Measurements from ENCODE around the gene ARHGEF25.

The ARHGEF25 gene

DNA sequence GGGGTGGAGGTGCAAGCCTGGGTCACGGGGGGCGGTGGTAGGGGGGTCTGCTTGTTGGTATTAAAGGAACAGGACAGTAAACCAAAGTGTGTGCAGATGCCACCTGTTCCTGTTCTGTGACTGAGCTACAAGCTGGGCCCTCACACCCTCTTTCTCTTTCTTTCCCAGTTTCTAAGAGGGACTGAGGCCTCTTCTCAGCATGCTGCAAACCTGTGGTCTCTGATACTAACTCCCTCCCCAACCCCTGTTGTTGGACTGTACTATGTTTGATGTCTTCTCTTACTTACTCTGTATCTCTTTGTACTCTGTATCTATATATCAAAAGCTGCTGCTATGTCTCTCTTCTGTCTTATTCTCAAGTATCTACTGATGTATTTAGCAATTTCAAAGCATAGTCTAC, 27.2 kb upstream of the ARHGEF25 start:
- H3K27ac ChIP-seq (replicated peaks), result no peak overlapping the region
- no peak for TF ChIP-seq CTCF (IDR thresholded peaks at IDR 0.05; ENCODE audit: insufficient read depth, low read length)
- no peak for TF ChIP-seq POLR2AphosphoS5 (IDR thresholded peaks at IDR 0.05; ENCODE audit: low read depth)
- TF ChIP-seq SPI1 (IDR thresholded peaks at IDR 0.05; ENCODE audit: borderline replicate concordance, low read depth), result no peak
- no peak for TF ChIP-seq GABPA (IDR thresholded peaks at IDR 0.05; ENCODE audit: low read depth)
- TF ChIP-seq REST (IDR thresholded peaks at IDR 0.05; ENCODE audit: insufficient replicate concordance, low read depth), result no peak
- DNase-seq (ENCODE audit: low read depth in 1 of 2, low spot score in 1 of 2), result no peak
- no peak overlapping the region for H3K4me3 ChIP-seq (replicated peaks; ENCODE audit: insufficient read depth, low read length)
- H3K27me3 ChIP-seq (ENCODE audit: insufficient read depth, poor library complexity, severe bottlenecking), result peaks cover 6% of the 10 kb centered on the region

DNA sequence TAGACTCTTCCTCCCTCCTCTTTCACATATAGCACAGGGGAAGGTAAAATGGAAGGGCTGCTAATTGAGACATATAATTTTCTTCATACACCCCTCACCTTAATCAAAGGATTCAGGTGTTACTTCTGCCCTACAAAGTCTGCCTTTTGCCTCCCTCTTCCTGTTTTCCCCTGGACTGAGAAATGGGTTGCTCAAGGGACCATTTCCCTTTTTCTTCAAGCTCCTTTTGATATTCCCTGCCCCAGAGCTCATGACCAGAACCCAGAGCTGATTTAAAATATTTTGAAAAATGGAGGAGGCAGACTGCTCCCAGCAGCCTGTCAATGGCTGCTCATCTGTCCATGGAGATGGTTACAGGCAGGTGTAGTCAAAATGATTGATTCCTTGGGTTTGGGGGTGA, 26.5 kb upstream of the ARHGEF25 start:
- H3K27ac ChIP-seq (replicated peaks), result no peak overlapping the region
- H3K4me3 ChIP-seq (replicated peaks; ENCODE audit: insufficient read depth, low read length), result no peak overlapping the region
- no peak for TF ChIP-seq CTCF (IDR thresholded peaks at IDR 0.05; ENCODE audit: insufficient read depth, low read length)
- peak; percentile 89 for TF ChIP-seq SPI1 (IDR thresholded peaks at IDR 0.05; ENCODE audit: borderline replicate concordance, low read depth)
- H3K27me3 ChIP-seq (ENCODE audit: insufficient read depth, poor library complexity, severe bottlenecking), result peaks cover 6% of the 10 kb centered on the region
- peak in 1 of 2 experiments; percentile 14 for DNase-seq (ENCODE audit: low read depth in 1 of 2, low spot score in 1 of 2)

- TF ChIP-seq GABPA (IDR thresholded peaks at IDR 0.05; ENCODE audit: low read depth) (no peak), REST (IDR thresholded peaks at IDR 0.05; ENCODE audit: insufficient replicate concordance, low read depth) (no peak), POLR2AphosphoS5 (IDR thresholded peaks at IDR 0.05; ENCODE audit: low read depth) (no peak), CTCF (IDR thresholded peaks at IDR 0.05; ENCODE audit: insufficient read depth, low read length) (no peak), SPI1 (IDR thresholded peaks at IDR 0.05; ENCODE audit: borderline replicate concordance, low read depth) (no peak)
- Histone ChIP-seq H3K27me3 (ENCODE audit: insufficient read depth, poor library complexity, severe bottlenecking) (peaks cover 6% of the 10 kb centered on the region), H3K4me3 (replicated peaks; ENCODE audit: insufficient read depth, low read length) (no peak overlapping the region), H3K27ac (replicated peaks) (no peak overlapping the region)
- DNase-seq (ENCODE audit: low read depth in 1 of 2, low spot score in 1 of 2), result no peak
These were observed 26.1 kb upstream of the ARHGEF25 start for GRCh38 chr12:57585156-57585555.

- H3K27me3 ChIP-seq (ENCODE audit: insufficient read depth, poor library complexity, severe bottlenecking), result peaks cover 6% of the 10 kb centered on the region
- no peak overlapping the region for H3K4me3 ChIP-seq (replicated peaks; ENCODE audit: insufficient read depth, low read length)
- no peak for DNase-seq (ENCODE audit: low read depth in 1 of 2, low spot score in 1 of 2)
- no peak overlapping the region for H3K27ac ChIP-seq (replicated peaks)
- TF ChIP-seq GABPA (IDR thresholded peaks at IDR 0.05; ENCODE audit: low read depth) (no peak), CTCF (IDR thresholded peaks at IDR 0.05; ENCODE audit: insufficient read depth, low read length) (no peak), REST (IDR thresholded peaks at IDR 0.05; ENCODE audit: insufficient replicate concordance, low read depth) (no peak), POLR2AphosphoS5 (IDR thresholded peaks at IDR 0.05; ENCODE audit: low read depth) (no peak), SPI1 (IDR thresholded peaks at IDR 0.05; ENCODE audit: borderline replicate concordance, low read depth) (no peak)
These were observed 25.1 kb upstream of the ARHGEF25 start for GRCh38 chr12:57586128-57586527.

All from HL-60 (cell line).